Endodermal cell (in vitro differentiated cells): ENCODE data around the gene RNF182. TPM values are rescaled to one million over a fixed set of nuclear protein-coding genes. Genes with fewer than 3 reads are reported as not detected.

Experiments
- DNase-seq: peaks from one replicate; pipeline ENCODE4 v3.0.0-alpha.2; 2017
- H3K27ac ChIP-seq: 2 replicates; pipeline ENCODE4 v1.5.1; 2013; ENCODE audit warnings: mild to moderate bottlenecking, low read depth, low read length, moderate library complexity
- H3K27me3 ChIP-seq: 2 replicates; pipeline ENCODE4 v1.6.1; 2013; ENCODE audit warnings: mild to moderate bottlenecking, low read length, moderate library complexity; ENCODE audit not compliant: insufficient read depth, control insufficient read depth, poor library complexity, severe bottlenecking
- H3K36me3 ChIP-seq: 2 replicates; pipeline ENCODE4 v1.7.0; 2013; ENCODE audit warnings: mild to moderate bottlenecking, low read length, moderate library complexity; ENCODE audit not compliant: control insufficient read depth, insufficient read depth
- H3K4me1 ChIP-seq: one replicate; pipeline ENCODE4 v1.7.0; 2013; ENCODE audit warnings: low read length; ENCODE audit not compliant: control insufficient read depth, insufficient read depth
- H3K4me3 ChIP-seq: 2 replicates; pipeline ENCODE4 v1.5.1; 2013; ENCODE audit warnings: mild to moderate bottlenecking, low read length, moderate library complexity
- H3K9ac ChIP-seq: 2 replicates; pipeline ENCODE4 v1.6.1; 2013; ENCODE audit warnings: mild to moderate bottlenecking, low read length, moderate library complexity; ENCODE audit not compliant: poor library complexity, severe bottlenecking; ENCODE audit errors: extremely low read depth
- H3K9me3 ChIP-seq: 2 replicates; pipeline ENCODE4 v1.6.1; 2013; ENCODE audit warnings: mild to moderate bottlenecking, low read length, moderate library complexity; ENCODE audit not compliant: control insufficient read depth
- H3K27ac Mint-ChIP-seq: 2 replicates; pipeline ENCODE4 v1.8.0; 2020; ENCODE audit warnings: mixed read lengths
- H3K27me3 Mint-ChIP-seq: 2 replicates; pipeline ENCODE4 v1.8.0; 2021; ENCODE audit warnings: mild to moderate bottlenecking, mixed read lengths; ENCODE audit not compliant: insufficient read depth
- H3K36me3 Mint-ChIP-seq: 2 replicates; pipeline ENCODE4 v1.8.0; 2020; ENCODE audit warnings: low read depth, mixed read lengths
- H3K4me1 Mint-ChIP-seq: 2 replicates; pipeline ENCODE4 v1.8.0; 2020; ENCODE audit warnings: mixed read lengths
- H3K4me3 Mint-ChIP-seq: 2 replicates; pipeline ENCODE4 v1.8.0; 2020; ENCODE audit warnings: mild to moderate bottlenecking, moderate library complexity, mixed read lengths
- H3K9me3 Mint-ChIP-seq: 2 replicates; pipeline ENCODE4 v1.8.0; 2020; ENCODE audit warnings: mild to moderate bottlenecking, mixed read lengths
- CTCF ChIP-seq: fragments of 200-600 bp; sonication (generic); conservative IDR thresholded peaks from 2 replicates; pipeline ENCODE4 v1.5.0; 2021; ENCODE audit warnings: antibody characterized with exemption, mild to moderate bottlenecking
- WGBS, 2 experiments: methylation state at CpG; one replicate each; pipeline versions ENCODE4 v1.1.5 to v1.1.7; 2013; ENCODE audit warnings: missing lambda C conversion rate in 2 of 2, mixed read lengths in 1 of 2; ENCODE audit not compliant: insufficient coverage in 1 of 2, insufficient read length in 1 of 2; 5-methylcytosine and 5-hydroxymethylcytosine counted together
- total RNA-seq, 2 donors: library from RNA; stranded (reverse); fragmentation: NEBNext Ultra II Directional in 1 of 2; extraction: Animal tissue kit (Norgen Biotek cat#: 25700) in 1 of 2; gene quantifications; 2 replicates in 1 of 2; 3 replicates in 1 of 2; pipeline ENCODE4 v1.2.1, GENCODE V29; 2021

The RNF182 gene
- total RNA-seq, 2 donors from 2014 or later: 4.1 to 5.2 TPM

- Histone ChIP-seq H3K9me3 (peaks cover 63% of the 10 kb centered on the region), H3K27ac (no peak overlapping the region), H3K36me3 (no peaks in the 10 kb centered on the region), H3K4me1 (no peaks in the 10 kb centered on the region), H3K27me3 (no peaks in the 10 kb centered on the region), H3K9ac (no peak overlapping the region), H3K4me3 (no peak overlapping the region)
- no peaks in the 10 kb centered on the region for H3K27me3 Mint-ChIP-seq
- peaks cover 4% of the 10 kb centered on the region for H3K4me1 Mint-ChIP-seq
- no peak overlapping the region for H3K27ac Mint-ChIP-seq
- peaks cover 13% of the 10 kb centered on the region for H3K36me3 Mint-ChIP-seq
- H3K9me3 Mint-ChIP-seq: peaks cover 58% of the 10 kb centered on the region
- H3K4me3 Mint-ChIP-seq: no peak overlapping the region
- DNase-seq: no peak
- no peak for TF ChIP-seq CTCF
These were observed 21.8 kb downstream of the RNF182 start for GRCh38 chr6:13946506-13946905.

GRCh38 chr6:13947611-13948178 is 22.9 kb downstream of the RNF182 start:
- H3K9me3 Mint-ChIP-seq: peaks cover 62% of the 10 kb centered on the region

DNA sequence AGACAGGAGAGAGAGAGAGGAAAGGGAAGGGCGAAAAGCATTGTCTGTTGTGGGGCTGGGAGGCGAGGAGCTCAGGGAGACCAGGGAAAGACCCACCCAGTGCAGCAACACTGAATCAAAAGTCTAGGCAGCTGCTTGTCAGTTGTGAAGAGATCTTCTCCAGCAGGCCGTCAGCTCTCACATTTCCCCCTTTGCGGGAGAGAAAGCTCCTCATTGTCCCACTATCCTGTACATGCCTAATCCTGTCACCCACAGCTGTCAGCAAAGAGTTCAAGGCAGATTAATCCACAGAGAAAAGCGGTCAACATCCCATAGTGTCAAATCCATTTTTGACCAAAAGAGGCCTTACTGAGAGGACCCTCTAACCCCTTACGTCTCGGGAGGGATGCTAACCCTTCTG is 27.3 kb downstream of the RNF182 start:
- no peak overlapping the region for H3K4me3 Mint-ChIP-seq
- Histone ChIP-seq H3K9ac (no peak overlapping the region), H3K9me3 (peaks cover 47% of the 10 kb centered on the region), H3K27ac (no peak overlapping the region), H3K36me3 (no peaks in the 10 kb centered on the region), H3K4me3 (peak overlapping the region; percentile 38), H3K27me3 (no peaks in the 10 kb centered on the region), H3K4me1 (no peaks in the 10 kb centered on the region)
- peaks cover 6% of the 10 kb centered on the region for H3K36me3 Mint-ChIP-seq
- no peaks in the 10 kb centered on the region for H3K4me1 Mint-ChIP-seq
- WGBS, 2 experiments: 88 to 90% methylated on average over 5 to 7 of the region's 7 CpGs
- H3K9me3 Mint-ChIP-seq: peaks cover 43% of the 10 kb centered on the region
- H3K27me3 Mint-ChIP-seq: no peaks in the 10 kb centered on the region
- DNase-seq: no peak
- H3K27ac Mint-ChIP-seq: no peak overlapping the region
- no peak for TF ChIP-seq CTCF

More at GRCh38 chr6:13947611-13948178, 22.9 kb downstream of the RNF182 start:
- Histone ChIP-seq H3K27ac (no peak overlapping the region), H3K9me3 (peaks cover 57% of the 10 kb centered on the region), H3K4me3 (no peak overlapping the region), H3K9ac (no peak overlapping the region), H3K4me1 (no peaks in the 10 kb centered on the region), H3K36me3 (no peaks in the 10 kb centered on the region), H3K27me3 (no peaks in the 10 kb centered on the region)
- no peak for DNase-seq
- Mint-ChIP-seq H3K4me1 (peaks cover 4% of the 10 kb centered on the region), H3K27ac (no peak overlapping the region), H3K36me3 (peaks cover 7% of the 10 kb centered on the region), H3K4me3 (no peak overlapping the region), H3K27me3 (no peaks in the 10 kb centered on the region)
- no peak for TF ChIP-seq CTCF
